Measurements from ENCODE around the gene RNLS.

The RNLS gene

GRCh38 chr10:88473989-88474883 lies 108.9 kb downstream of the RNLS start:
- no peak for DNase-seq

GRCh38 chr10:88472540-88472939 lies 110.6 kb downstream of the RNLS start:
- DNase-seq = no peak

GRCh38 chr10:88471899-88472298 lies 111.2 kb downstream of the RNLS start:
- DNase-seq = no peak

- no peak for DNase-seq
These were observed 115.2 kb downstream of the RNLS start for GRCh38 chr10:88467835-88468485.

GRCh38 chr10:88466786-88467185 lies 116.3 kb downstream of the RNLS start:
- no peak for DNase-seq

- DNase-seq = no peak
These were observed 117.4 kb downstream of the RNLS start for GRCh38 chr10:88465765-88466164.

GRCh38 chr10:88463811-88464210 lies 119.3 kb downstream of the RNLS start:
- no peak for DNase-seq

- no peak for DNase-seq
These were observed 121.7 kb downstream of the RNLS start for GRCh38 chr10:88461426-88461825.

- no peak for DNase-seq
These were observed 123.6 kb downstream of the RNLS start for GRCh38 chr10:88459530-88459929.

GRCh38 chr10:88458209-88458608 lies 124.9 kb downstream of the RNLS start:
- DNase-seq = no peak

- no peak for DNase-seq
These were observed 125.5 kb downstream of the RNLS start for GRCh38 chr10:88457660-88458059.

GRCh38 chr10:88456730-88457129 lies 126.4 kb downstream of the RNLS start:
- DNase-seq = no peak

GRCh38 chr10:88455831-88456230 lies 127.3 kb downstream of the RNLS start:
- DNase-seq = no peak

GRCh38 chr10:88450201-88450600 lies 132.9 kb downstream of the RNLS start:
- DNase-seq = no peak

GRCh38 chr10:88442716-88443115 lies 140.4 kb downstream of the RNLS start:
- no peak for DNase-seq

GRCh38 chr10:88440541-88440940 lies 142.6 kb downstream of the RNLS start:
- no peak for DNase-seq

GRCh38 chr10:88439932-88440331 lies 143.2 kb downstream of the RNLS start:
- no peak for DNase-seq

- DNase-seq = no peak
These were observed 145.7 kb downstream of the RNLS start for GRCh38 chr10:88437411-88437810.

GRCh38 chr10:88433565-88434186 lies 149.4 kb downstream of the RNLS start:
- no peak for DNase-seq

- DNase-seq = no peak
These were observed 152.0 kb downstream of the RNLS start for GRCh38 chr10:88431103-88431502.

- DNase-seq = no peak
These were observed 154.1 kb downstream of the RNLS start for GRCh38 chr10:88428976-88429375.

- no peak for DNase-seq
These were observed 154.7 kb downstream of the RNLS start for GRCh38 chr10:88428442-88428841.

- no peak for DNase-seq
These were observed 156.1 kb downstream of the RNLS start for GRCh38 chr10:88427024-88427423.

- no peak for DNase-seq
These were observed 158.2 kb downstream of the RNLS start for GRCh38 chr10:88424881-88425280.

Measured in 8988T (cell line).